Measurements from ENCODE around the gene DAPK2. TPM values are rescaled to one million over a fixed set of nuclear protein-coding genes. Genes with fewer than 3 reads are reported as not detected.
"Not testable (repeated sequence)": the region's sequence is repeated elsewhere in the genome, so short reads cannot be mapped to it uniquely, and the experiment has no call there.

Gene DAPK2
- polyA plus RNA-seq, 4 donors = 4.9 to 6.2 (median 5.1) TPM

DNA sequence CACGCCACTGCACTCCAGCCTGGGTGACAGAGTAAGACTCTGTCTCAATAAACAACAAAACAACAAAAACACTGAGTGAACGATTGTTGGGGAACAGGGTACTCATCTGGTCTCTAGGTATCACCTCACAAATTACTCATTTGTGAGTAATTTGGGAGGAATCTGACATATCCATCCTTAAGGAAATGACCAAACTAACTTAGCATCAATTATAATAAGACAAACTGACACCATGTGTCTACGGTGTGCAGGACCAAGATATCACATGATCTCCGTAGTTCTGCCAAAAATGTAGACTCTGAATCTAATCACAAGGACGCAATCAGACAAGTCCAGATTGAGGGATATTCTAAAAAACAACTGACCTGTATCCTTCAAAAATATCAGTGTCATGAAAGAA lies 12.0 kb upstream of the DAPK2 start:
- DNase-seq (ENCODE audit: low read depth in 4 of 4, low spot score in 3 of 4) = no peak

DNA sequence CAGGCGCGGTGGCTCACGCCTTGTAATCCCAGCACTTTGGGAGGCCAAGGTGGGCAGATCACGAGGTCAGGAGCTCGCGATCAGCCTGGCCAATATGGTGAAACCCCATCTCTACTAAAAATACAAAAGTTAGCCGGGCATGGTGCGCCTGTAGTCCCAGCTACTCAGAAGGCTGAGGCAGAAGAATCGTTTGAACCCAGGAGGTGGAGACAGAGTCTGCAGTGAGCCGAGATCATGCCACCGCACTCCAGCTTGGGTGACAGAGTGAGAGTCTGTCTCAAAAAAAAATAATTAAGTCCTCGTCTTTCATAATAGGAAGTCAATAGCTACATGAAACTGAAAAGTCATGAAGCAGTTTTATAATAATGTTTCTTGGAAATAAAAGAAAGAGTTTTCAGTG lies 7.4 kb upstream of the DAPK2 start:
- not testable (repeated sequence) for DNase-seq (ENCODE audit: low read depth in 4 of 4, low spot score in 3 of 4)

DNA sequence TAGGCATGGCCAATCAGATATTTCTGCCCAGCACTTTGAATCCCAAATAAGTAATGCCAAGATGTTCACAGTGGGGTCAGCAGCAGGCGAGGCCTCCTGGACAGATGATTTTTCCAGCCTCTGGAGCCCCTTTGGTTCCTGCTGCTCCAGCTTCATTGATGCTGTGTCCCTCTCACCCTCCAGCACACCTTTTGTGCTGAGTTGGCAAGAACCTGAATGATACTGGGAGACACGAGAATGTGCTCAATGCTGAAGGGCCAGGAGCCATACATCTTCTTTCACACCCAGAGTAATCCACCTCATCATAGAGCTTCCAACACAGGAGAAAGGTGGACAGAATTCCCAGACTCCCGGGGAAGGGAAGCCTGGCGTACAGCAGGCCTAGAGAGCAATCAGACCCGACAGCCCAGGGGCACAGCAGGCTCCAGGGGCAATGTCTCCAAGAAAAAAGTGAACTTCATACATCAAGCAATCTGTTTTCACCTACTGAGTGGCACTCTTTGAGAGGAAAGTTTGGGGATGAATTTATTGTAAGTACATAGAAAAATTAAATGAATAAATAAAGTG lies 6.7 kb upstream of the DAPK2 start:
- DNase-seq (ENCODE audit: low read depth in 4 of 4, low spot score in 3 of 4) = no peak

DNA sequence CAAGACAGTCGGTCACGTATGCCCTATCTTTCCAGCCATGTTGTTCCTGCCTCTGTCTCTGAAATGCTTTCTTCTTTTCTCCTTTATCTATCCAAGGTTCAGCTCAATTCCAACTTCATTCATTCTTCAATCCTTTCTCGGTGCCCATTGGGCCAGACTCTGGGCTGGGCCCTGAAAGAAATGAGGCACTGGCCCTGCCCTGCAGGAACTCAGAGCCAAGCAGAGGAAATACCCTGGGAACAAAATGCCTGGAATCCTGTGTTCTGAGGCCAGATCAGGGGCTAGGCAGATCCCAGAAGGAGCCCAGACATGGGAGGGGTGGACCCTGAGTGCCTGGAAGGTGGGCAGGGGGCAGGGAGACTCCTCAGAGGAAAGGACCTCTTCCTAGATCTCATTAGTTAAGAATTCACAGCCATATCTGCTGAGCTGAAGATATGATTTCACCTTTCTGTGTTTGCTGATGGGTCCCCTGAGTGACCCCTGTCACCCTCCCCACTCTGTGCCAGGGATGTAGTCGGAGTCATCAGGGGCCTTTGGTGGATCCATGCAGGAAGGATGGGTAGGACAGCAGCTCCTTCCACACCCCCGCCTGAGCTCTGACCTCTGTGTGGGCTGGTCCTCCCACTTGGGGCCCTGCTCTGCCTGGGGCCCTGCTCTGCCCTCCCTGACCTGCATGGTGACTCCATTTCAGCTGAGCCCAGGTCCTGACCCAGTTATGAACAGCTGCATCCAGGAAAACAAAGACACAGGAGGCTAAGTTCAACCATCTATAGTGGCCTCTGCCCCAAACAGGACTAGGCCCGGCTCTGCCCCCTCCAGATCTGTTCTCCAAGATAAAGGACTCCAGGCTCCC lies 5.3 kb upstream of the DAPK2 start:
- DNase-seq (ENCODE audit: low read depth in 4 of 4, low spot score in 3 of 4) = no peak

DNA sequence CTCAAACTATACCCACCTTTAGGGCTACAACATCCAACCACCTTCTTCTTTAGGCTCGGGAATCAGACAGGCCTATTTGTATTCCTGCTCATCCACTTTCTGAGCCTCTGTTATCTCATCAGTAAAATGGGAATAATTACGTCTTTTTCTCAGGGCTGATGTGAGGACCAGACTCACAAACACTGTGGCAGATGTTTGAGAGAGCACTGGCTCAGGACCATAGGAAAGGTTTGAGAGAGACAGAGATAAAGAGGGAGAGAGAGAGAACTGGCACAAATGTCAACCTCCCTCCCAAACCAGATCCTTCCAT lies 4.8 kb upstream of the DAPK2 start:
- no peak for DNase-seq (ENCODE audit: low read depth in 4 of 4, low spot score in 3 of 4)

DNA sequence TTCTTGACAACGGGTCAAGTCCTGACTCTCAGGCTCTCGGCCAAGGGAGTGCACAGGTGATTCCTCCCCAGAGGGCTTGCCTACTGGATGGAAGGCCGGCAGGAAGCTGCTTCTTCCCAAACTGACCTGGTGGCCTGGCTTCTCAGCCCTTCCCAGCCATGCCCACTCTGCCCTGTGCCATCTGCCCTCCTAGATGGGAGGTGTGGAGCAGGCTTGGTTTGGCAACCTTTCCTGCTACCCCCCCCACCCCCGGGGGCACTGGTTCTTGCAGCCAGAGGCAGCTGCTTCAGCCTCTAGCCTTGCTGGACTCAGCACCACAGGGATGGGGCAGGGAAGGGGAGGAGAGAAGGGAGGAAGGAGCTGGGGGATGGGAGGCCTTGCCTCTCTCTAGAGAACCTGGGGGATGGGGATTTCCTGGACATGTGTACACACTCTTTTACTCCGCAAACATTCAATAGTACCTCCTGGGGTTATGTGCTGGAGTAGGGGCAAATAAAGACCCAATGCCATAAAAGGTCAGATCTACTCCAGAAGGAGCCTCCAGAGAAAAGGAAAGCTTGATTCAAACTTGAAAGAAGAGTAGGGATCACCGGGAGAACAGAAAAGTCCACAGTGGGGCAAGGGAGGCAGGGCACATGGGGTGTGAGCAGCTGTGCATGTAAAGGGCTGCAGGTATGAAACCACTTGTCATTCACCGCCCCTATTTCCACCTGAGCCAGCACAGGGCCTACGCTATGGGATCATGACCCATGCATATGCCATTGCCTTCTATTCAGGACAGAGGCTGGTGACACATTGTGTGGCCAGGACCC lies 4.2 kb upstream of the DAPK2 start:
- DNase-seq (ENCODE audit: low read depth in 4 of 4, low spot score in 3 of 4) = no peak

DNA sequence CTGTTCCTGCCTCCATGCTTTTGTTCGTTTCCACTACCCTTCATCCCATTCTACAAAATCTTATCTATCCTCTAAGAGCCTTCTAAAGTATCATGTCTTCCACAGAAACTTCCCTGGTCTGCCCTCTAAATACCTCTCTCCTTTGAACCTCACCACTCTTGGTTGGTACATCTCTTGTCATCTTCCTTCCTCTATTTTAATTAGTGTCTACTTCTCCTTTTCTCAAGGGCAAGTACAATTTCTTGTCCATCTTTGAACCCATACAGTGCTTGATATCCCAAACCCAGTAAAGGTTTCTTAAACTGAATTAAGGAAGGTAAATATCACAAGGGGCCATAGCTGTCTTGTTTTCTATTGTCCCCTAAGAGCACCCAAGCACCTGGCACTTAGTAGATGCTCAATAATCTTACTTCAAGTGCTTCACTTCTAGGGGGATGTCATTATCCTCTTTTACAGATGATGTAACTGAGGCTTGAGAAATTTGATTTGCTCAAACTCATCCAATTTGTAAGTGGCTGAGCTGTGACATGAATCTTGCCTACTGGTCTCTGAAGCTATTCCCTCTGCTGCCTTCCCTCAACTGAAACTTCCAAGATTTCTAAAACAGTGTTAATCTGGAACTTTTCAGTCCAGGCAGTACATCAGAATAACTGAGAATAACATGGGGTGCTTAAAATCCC lies 2.6 kb upstream of the DAPK2 start:
- no peak for DNase-seq (ENCODE audit: low read depth in 4 of 4, low spot score in 3 of 4)

DNA sequence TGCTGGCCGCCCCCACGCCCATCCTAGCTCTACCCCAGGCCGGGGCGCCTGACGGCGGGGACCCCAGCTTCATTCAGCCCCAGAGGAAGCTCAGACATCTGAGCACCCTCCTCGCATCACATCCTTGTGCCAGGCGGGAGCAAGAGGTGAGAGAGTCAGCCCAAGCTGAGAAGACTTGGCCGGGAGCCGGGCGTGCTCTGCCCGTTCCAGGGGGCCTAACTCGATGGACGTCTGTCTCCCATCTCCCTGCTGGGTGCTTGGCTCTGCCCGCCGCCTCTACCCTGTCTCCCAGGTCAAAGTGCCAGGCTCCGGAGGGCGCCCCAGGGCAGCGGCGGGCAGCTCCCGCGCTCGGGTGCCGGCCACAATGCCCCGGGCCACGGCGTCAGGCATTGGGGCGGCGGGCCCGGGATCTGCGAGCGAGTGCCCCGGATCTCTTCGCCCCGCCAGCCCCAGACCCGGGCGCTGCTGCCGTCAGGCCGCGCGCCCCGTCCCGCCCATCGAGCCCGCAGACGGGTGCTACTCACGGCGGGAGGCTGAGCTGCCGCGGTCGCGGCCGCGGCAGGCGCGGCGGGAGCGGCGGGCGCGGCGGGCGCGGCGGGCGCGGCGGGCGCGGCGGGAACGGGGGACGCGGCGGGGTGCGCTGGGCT lies 388 bp downstream of the DAPK2 start:
- DNase-seq (ENCODE audit: low read depth in 4 of 4, low spot score in 3 of 4) = no peak

DNA sequence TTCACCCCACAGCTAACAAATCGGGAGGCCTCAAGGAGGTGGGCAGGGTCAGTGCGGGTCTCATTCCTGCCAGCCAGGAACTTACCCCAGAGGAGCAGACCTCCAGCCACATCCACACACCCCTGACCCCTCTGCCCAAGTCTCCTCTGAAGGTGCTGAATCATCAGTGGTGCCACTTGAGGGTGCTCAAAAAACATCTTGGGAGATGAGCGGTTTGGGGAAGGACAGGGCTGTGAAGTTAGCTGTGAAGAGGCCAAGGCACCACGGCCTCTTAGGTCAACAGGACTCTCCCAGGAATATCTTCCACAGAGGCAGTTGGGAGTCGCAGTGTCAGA lies 1.2 kb downstream of the DAPK2 start:
- DNase-seq (ENCODE audit: low read depth in 4 of 4, low spot score in 3 of 4) = no peak

DNA sequence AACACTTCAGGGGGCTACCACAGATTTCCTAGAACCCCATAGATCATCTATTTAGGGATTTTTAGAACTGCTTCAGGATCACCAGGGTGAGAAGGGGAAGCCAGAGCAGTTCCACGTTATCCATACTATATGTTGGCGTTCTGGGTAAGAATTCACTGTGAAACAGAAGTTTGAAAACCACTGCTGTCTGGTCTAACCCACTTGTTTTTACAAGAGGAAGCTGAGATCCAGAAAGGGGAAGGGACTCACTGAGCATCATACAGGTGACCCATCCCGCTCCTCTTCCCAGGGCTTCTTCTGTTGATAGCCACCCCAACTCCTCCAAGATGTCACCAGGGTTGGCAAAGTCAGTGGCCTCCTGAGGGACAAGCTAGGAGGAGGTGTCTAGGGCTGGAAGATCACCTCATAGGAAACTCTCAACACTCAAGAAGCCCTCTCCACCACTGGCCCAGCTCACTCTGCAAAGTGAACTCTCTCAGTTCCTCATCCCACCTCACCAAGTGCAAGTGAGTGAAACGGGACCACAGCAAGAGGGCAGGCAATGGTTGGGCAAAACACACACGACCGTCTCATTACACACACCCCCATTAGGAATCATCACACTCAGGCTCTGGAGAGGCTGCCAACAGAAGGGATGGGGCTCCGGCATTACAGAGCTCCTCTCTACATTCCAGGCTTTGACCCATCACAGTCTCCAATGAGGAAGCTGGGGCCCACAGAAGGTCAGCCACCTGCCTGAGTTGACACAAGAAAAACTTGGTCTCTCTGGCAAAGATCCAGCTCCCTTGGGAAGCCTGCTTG lies 1.8 kb downstream of the DAPK2 start:
- no peak for DNase-seq (ENCODE audit: low read depth in 4 of 4, low spot score in 3 of 4)

DNA sequence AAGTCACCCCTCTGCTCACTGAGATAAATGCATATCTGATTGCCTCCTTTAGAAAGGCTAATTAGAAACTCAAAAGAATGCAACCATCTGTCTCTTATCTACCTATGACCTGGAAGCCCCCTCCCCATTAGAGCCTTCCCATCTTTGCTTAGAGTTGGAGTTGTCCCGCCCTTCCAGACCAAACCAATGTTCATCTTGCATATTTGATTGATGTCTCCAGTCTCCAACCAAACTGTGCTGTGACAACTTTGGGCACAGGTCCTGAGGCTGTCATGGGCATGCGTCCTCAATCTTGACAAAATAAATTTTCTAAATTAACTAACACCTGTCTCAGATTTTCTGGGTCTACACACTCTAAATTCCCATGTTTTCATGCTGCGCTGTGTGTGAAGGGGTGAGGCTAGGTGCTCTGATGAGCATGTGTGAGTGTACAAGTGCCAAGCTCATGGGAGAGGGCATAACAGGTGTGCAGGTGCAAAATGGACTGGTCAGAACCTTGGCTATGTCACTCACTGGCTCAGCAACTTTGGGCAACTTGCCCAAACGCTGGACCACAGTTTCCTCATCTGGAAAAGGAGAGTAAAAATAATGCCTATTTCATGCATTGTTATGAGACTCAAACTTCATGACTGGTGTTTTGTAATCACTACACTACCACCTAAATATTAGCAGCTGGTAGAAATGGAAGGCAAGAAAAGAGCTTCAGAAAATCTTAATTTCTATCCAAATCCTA lies 7.2 kb downstream of the DAPK2 start:
- DNase-seq (ENCODE audit: low read depth in 4 of 4, low spot score in 3 of 4) = no peak

DNA sequence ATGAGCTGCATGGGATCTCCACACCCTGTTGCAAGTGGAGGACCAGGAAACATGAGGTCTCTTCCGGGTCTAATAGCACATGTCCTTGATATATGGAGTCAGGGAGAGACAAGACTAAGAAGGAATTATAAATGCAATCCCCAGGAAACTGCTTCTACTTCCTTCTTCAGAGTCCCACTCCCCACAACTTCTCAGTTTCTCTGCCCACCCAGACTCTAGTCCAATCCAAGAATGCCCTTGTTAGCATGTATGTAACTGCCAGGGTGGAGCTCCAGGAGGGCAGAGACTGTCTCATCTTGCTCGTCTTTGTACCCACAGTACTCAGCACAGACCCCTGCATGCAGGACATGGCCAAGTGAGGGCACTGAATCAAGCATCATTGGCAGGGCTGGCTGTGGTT lies 8.3 kb downstream of the DAPK2 start:
- DNase-seq (ENCODE audit: low read depth in 4 of 4, low spot score in 3 of 4) = no peak

DNA sequence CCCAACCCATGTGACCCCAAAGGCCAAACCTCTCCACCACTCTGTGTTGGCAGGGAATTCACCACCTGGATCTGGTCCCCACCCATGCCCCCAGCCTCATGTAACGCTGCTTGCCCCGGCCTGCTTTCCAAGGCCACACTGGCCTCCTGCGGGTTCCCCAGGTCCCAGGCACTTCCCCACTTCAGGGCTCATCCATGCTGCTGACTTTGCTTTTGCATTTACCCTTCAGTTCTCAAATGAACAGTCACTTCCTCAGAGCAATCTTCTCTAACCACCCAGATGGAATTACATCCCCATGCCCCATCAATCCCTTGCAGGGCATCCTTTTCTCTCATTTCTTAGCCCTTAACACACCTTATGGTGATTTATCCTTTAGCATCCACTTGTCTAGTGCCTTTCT lies 9.2 kb downstream of the DAPK2 start:
- no peak for DNase-seq (ENCODE audit: low read depth in 4 of 4, low spot score in 3 of 4)

DNA sequence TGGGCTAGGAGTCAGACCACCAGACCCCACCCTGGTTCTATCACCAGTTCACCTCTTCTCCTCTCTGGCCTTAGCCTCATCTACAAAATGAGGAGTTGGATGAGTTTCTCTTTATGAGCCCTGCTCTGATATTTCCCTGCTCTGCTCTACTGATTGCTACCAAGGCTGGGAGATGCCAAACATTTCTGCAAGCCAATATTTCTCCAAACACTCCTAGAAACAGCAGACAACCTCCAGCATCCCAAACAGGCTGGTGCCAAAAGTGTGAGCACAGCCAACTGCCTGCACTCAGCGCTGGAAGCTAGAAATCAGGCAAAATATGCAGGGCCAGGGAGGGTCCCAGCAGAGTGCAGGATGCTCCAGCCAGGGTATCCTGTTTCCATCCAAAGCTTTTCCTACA lies 10.8 kb downstream of the DAPK2 start:
- DNase-seq (ENCODE audit: low read depth in 4 of 4, low spot score in 3 of 4) = no peak

DNA sequence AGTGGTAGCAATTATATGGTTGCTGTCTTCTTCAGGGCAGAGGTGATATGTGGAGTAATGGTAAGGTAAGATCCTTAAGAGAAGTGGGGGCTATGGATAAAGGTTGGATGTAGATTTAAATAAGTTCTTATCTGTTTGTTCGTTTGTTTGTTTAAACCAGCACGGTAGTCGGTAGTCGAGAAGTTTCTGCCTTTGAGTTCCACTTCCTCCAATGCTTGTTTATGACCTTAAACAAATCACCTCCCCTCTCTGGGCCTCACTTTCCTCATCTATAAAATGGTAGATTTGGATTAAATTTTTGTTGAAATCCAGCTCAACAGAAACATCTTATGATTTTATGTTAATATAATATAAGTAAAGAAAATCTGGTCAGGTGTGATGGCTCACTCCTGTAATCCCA lies 11.8 kb downstream of the DAPK2 start:
- DNase-seq (ENCODE audit: low read depth in 4 of 4, low spot score in 3 of 4) = no peak

DNA sequence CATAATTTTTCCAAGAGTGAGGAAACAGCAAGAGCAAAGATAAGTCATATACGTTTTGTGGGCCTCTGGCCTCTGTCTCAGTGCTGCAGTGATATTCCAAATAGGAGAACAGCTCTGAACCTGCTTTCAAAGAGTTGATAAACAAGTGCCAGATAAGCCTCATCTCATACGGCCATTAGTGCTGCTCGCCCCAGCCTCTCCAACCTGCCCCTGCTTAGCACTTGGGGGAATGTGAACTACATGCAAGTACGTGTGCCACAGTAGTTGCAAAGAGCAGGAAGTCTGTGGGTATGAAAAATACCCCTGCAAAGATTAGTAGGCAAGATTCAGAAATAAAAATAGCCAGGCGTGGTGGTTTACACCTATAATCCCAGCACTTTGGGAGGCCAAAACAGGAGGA lies 14.0 kb downstream of the DAPK2 start:
- no peak for DNase-seq (ENCODE audit: low read depth in 4 of 4, low spot score in 3 of 4)

DNA sequence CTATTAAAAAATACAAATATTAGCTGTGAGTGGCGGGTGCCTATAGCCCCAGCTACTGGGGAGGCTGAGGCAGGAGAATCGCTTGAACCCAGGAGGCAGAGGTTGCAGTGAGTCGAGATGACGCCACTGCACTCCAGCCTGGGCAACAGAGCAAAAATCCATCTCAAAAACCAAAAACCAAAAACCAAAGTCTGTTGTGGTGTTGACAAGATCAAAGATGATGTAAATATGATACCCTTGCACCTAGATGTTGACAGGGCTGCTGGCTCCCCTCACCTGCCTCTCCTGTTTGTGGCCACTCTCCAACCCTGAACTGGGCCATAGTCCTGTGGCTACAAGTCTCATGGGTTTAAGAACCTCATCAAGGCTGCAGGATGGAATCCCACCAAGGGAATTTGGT lies 16.2 kb downstream of the DAPK2 start:
- DNase-seq (ENCODE audit: low read depth in 4 of 4, low spot score in 3 of 4) = no peak

DNA sequence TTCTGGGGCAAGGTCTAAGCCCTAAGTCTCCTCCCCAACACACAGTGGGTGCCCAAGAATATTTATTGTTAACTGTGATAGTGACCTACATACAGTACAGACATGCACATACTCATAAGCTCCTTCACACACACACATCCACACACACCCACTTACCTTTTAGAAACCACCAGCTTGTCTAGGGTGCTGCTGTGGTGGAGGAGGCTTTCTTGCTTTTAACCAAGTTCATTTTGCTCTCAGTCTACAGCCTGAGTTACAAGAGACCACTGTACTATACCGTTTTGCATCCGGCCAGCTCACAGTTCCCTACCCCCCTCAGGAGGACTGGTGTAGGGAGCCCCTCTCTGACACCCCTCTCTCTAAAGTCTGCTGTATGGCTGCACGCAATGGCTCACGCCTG lies 16.7 kb downstream of the DAPK2 start:
- no peak for DNase-seq (ENCODE audit: low read depth in 4 of 4, low spot score in 3 of 4)

DNA sequence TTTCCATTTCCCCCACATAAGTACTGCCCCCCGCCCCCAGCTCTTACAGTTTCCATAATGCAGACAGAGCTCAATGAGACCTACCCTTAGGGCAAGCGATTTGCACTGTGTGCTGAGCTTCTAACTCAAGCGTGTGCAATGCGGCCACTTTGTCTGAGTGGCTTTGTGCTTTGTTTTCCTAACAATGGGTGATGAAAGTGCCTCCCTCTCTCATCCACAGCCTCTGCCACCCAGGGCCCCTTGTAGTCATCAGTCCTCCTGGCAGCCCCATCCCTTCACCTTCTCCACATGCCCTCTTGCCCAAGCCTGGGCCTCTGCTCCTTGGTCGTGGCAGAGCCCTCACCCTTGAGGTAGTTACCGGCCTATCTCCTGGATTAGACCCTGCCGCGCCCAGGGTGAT lies 17.2 kb downstream of the DAPK2 start:
- no peak for DNase-seq (ENCODE audit: low read depth in 4 of 4, low spot score in 3 of 4)

Data from right renal pelvis (tissue), 4 donors.